Activated CD4-positive, CD25-positive, alpha-beta regulatory T cell treated with anti-CD3 and anti-CD28 coated beads, Interleukin-2, amount 50 U/mL, for 72 hours (primary cell): ENCODE data around the gene XRCC5.

Experiments
- DNase-seq: peaks from one replicate; pipeline ENCODE4 v3.0.0; 2021

The XRCC5 gene

GRCh38 chr2:216235896-216236295, 126.7 kb downstream of the XRCC5 start:
- no peak for DNase-seq

GRCh38 chr2:216236486-216236885, 127.3 kb downstream of the XRCC5 start:
- DNase-seq, result no peak

- no peak for DNase-seq
Observed at GRCh38 chr2:216242365-216242764, 133.2 kb downstream of the XRCC5 start.

- DNase-seq, result no peak
Observed at GRCh38 chr2:216243026-216243425, 133.9 kb downstream of the XRCC5 start.

DNA sequence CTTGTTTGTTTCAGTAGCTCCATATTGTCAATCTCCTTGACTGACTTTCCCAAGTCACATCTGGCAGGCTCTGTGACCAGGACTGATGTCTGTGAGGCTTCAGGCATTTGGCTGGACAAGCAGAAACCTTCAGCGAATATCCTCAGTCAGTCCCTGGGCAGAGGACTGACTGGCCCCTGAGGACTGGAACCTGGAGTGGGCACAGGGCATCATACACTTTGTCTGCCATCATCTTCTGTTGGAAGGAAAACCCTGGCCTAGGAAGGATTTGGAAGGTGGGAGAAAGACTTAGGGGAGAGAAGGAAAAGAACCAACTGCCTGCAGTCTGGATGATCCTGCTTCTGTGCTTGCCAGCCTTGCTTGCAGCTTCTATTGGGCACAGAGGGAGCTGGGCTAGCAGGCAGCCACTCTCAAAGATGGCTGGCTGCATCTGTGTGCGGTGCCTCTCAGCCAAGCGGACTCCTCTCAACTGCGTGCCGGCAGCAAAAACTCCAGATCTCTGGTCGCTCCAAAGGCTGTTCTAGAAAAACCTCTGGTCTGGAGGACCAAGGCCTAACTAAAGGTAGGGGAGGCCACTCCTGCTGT, 136.3 kb downstream of the XRCC5 start:
- DNase-seq, result no peak

DNA sequence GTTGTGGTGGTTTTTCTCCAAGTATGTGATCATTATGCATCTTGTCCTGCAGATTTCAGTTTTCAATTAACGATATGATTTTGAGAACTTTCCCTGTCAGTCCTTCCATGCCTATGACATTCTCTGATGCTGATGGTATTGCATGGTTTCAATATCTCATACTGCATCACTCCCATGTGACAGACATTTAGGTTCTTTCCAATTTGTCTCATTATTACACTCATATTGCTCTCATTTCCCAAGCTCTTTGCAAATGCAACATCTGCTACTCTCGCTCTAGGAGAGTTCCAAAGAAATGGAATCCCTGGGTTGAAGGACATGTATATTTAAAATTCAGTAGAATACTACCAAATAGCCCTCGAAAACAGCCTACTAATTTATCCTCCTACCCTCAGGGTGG, 137.6 kb downstream of the XRCC5 start:
- no peak for DNase-seq
